Measurements from ENCODE around the gene GALNT10. TPM values are rescaled to one million over a fixed set of nuclear protein-coding genes. Genes with fewer than 3 reads are reported as not detected.

Gene GALNT10
- polyA plus RNA-seq, 1 of the 3 experiments (the other 2 are of a cell fraction) = 56.3 TPM

DNA sequence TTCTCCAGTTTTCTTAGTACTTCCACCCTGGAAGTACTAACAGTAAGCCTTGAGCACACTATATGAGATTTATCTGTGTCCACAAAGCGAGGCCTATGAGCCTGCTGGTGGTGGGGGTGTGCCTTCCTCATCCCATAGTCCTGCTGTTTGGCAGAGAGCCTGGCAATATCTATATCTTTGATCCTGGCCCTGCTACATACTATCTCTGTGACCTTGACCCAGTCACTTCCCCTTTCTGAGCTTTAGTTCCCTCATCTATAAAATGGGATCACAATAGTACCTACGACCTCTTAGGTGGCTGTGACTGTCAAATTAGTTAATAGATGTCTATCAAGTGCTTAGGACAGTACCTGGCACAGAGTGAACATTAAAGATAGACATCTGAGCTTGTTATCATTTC lies 140.7 kb downstream of the GALNT10 start:
- Histone ChIP-seq H3K9me3 (no peaks in the 10 kb centered on the region), H3K27me3 (ENCODE audit: insufficient read depth) (no peaks in the 10 kb centered on the region), H2AFZ (ENCODE audit: low read depth) (no peak overlapping the region), H3K27ac (ENCODE audit: low read depth in 2 of 2, low read length in 1 of 2) (no peak overlapping the region), H4K20me1 (ENCODE audit: insufficient read depth) (no peaks in the 10 kb centered on the region), H3K4me3 (ENCODE audit: low read depth in 2 of 2, low read length in 1 of 2) (no peak overlapping the region), H3K9ac (no peak overlapping the region), H3F3A (replicated peaks; ENCODE audit: insufficient read depth) (no peaks in the 10 kb centered on the region), H3K4me2 (no peak overlapping the region), H3K79me2 (ENCODE audit: insufficient read depth) (peaks cover 42% of the 10 kb centered on the region; the same call in 1 of the 2 replicates), H3K36me3 (replicated peaks in 1 of 2; ENCODE audit: control insufficient read depth in 1 of 2, insufficient read depth in 2 of 2, low read length in 1 of 2) (peaks cover 35 to 37% of the 10 kb centered on the region in 2 experiments), H3K9me2 (no peaks in the 10 kb centered on the region), H3K4me1 (ENCODE audit: control insufficient read depth in 1 of 2, insufficient read depth in 2 of 2, low read depth in 1 of 2, low read length in 1 of 2) (no peaks in the 10 kb centered on the region)
- WGBS (ENCODE audit: low lambda C conversion rate) = 100% methylated on average over 2 of the region's 2 CpGs
- POLR2A ChIA-PET = no interaction called here
- CTCF ChIA-PET = interaction anchor here (1.3 kb wide), 1 partner anchor 74 kb away, joined by 3 read pairs; no protein-coding TSS in a partner anchor
- TF ChIP-seq, protein P1, sequence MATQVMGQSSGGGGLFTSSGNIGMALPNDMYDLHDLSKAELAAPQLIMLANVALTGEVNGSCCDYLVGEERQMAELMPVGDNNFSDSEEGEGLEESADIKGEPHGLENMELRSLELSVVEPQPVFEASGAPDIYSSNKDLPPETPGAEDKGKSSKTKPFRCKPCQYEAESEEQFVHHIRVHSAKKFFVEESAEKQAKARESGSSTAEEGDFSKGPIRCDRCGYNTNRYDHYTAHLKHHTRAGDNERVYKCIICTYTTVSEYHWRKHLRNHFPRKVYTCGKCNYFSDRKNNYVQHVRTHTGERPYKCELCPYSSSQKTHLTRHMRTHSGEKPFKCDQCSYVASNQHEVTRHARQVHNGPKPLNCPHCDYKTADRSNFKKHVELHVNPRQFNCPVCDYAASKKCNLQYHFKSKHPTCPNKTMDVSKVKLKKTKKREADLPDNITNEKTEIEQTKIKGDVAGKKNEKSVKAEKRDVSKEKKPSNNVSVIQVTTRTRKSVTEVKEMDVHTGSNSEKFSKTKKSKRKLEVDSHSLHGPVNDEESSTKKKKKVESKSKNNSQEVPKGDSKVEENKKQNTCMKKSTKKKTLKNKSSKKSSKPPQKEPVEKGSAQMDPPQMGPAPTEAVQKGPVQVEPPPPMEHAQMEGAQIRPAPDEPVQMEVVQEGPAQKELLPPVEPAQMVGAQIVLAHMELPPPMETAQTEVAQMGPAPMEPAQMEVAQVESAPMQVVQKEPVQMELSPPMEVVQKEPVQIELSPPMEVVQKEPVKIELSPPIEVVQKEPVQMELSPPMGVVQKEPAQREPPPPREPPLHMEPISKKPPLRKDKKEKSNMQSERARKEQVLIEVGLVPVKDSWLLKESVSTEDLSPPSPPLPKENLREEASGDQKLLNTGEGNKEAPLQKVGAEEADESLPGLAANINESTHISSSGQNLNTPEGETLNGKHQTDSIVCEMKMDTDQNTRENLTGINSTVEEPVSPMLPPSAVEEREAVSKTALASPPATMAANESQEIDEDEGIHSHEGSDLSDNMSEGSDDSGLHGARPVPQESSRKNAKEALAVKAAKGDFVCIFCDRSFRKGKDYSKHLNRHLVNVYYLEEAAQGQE (IDR thresholded peaks at IDR 0.05; ENCODE audit: low read depth, low read length) = no peak
- TF ChIP-seq NRF1 (IDR thresholded peaks at IDR 0.05; ENCODE audit: low read depth, low read length) (no peak), TCF12 (IDR thresholded peaks at IDR 0.05) (no peak), FOXM1 (IDR thresholded peaks at IDR 0.05; ENCODE audit: low read depth) (no peak)
- DNase-seq = no peak

DNA sequence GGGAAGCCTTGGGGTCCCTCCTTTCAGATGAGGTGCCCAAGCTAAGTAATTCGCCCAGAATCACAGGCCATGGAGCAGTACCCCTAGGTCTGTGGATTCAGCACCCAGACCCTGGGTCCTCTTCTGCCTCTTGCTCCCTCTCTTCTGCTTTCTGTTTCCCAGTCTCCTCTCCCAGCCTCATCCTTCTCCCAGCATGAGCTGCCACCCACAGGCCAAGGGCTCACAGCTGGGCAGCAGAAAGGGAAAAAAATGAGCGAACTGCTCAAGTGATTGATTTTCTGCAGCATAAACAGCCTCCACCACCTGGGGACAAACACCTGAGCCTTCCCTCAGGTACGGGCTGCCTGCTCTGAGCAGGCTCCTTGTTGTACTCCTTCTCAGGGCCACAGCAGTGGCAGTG lies 141.4 kb downstream of the GALNT10 start:
- Histone ChIP-seq H3K9ac (no peak overlapping the region), H3K9me2 (no peaks in the 10 kb centered on the region), H3K79me2 (ENCODE audit: insufficient read depth) (peaks cover 40% of the 10 kb centered on the region; the same call in 1 of the 2 replicates), H3K4me3 (ENCODE audit: low read depth in 2 of 2, low read length in 1 of 2) (no peak overlapping the region), H3K27me3 (ENCODE audit: insufficient read depth) (no peaks in the 10 kb centered on the region), H3K27ac (ENCODE audit: low read depth in 2 of 2, low read length in 1 of 2) (no peak overlapping the region), H3K4me1 (ENCODE audit: control insufficient read depth in 1 of 2, insufficient read depth in 2 of 2, low read depth in 1 of 2, low read length in 1 of 2) (no peaks in the 10 kb centered on the region), H3F3A (replicated peaks; ENCODE audit: insufficient read depth) (no peaks in the 10 kb centered on the region), H3K4me2 (no peak overlapping the region), H2AFZ (ENCODE audit: low read depth) (no peak overlapping the region), H3K9me3 (no peaks in the 10 kb centered on the region), H4K20me1 (ENCODE audit: insufficient read depth) (no peaks in the 10 kb centered on the region), H3K36me3 (replicated peaks in 1 of 2; ENCODE audit: control insufficient read depth in 1 of 2, insufficient read depth in 2 of 2, low read length in 1 of 2) (peaks cover 36 to 42% of the 10 kb centered on the region in 2 experiments)
- DNase-seq = no peak
- no peak for TF ChIP-seq RAD21 (IDR thresholded peaks at IDR 0.05; ENCODE audit: low read length)
- ChIA-PET POLR2A (no interaction called here), CTCF (interaction anchor here (0.6 to 1.3 kb wide), 2 partner anchors 62 to 73 kb away, joined by 3 read pairs; no protein-coding TSS in a partner anchor)
- WGBS (ENCODE audit: low lambda C conversion rate) = 77% methylated on average over 3 of the region's 3 CpGs

DNA sequence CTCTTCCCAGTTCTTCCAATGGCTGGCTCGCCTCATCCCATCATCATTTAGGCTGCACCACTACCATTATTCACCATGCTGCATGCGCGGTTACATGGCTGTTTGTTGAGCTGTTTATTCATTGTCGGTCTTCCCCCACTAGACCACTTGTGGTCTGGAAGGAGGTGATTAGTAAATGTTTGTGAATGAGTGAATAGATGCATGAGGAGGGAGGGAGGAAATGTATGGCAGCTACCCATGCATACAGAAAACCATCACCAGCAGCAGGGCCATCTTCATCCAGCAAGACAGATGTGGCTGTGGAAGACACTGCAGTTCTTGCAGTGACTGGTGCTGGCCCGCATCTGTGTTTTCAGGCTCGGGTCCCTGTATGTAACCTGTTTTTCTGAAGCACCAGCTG lies 141.9 kb downstream of the GALNT10 start:
- POLR2A ChIA-PET = no interaction called here
- TF ChIP-seq RCOR1 (IDR thresholded peaks at IDR 0.05; ENCODE audit: low read length) (no peak), SMC3 (IDR thresholded peaks at IDR 0.05; ENCODE audit: low read depth, low read length) (no peak), ELF1 (IDR thresholded peaks at IDR 0.05) (no peak), SIN3A (IDR thresholded peaks at IDR 0.05; ENCODE audit: borderline replicate concordance, low read depth, low read length) (no peak), TEAD4 (IDR thresholded peaks at IDR 0.05; ENCODE audit: borderline replicate concordance, insufficient read depth) (no peak), EP300 (IDR thresholded peaks at IDR 0.05; ENCODE audit: borderline replicate concordance in 1 of 2, low read depth in 1 of 2, low read length in 1 of 2) (no peak), GATA2 (CRISPR knock-in tag; IDR thresholded peaks at IDR 0.05) (no peak), TCF12 (IDR thresholded peaks at IDR 0.05) (no peak)
- TF ChIP-seq, protein P1 (IDR thresholded peaks at IDR 0.05; ENCODE audit: low read depth, low read length) = no peak
- TF ChIP-seq, protein P2, sequence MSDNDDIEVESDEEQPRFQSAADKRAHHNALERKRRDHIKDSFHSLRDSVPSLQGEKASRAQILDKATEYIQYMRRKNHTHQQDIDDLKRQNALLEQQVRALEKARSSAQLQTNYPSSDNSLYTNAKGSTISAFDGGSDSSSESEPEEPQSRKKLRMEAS (IDR thresholded peaks at IDR 0.05; ENCODE audit: low read depth) = no peak
- peaks cover 42 to 44% of the 10 kb centered on the region in 2 experiments for H3K36me3 ChIP-seq (replicated peaks in 1 of 2; ENCODE audit: control insufficient read depth in 1 of 2, insufficient read depth in 2 of 2, low read length in 1 of 2)
- no peaks in the 10 kb centered on the region for H3K9me2 ChIP-seq
- no peak for DNase-seq
- peaks cover 40% of the 10 kb centered on the region; the same call in 1 of the 2 replicates for H3K79me2 ChIP-seq (ENCODE audit: insufficient read depth)
- no peaks in the 10 kb centered on the region for H4K20me1 ChIP-seq (ENCODE audit: insufficient read depth)
- WGBS (ENCODE audit: low lambda C conversion rate) = 93% methylated on average over 6 of the region's 6 CpGs
- no peaks in the 10 kb centered on the region for H3F3A ChIP-seq (replicated peaks; ENCODE audit: insufficient read depth)
- H3K27ac ChIP-seq (ENCODE audit: low read depth in 2 of 2, low read length in 1 of 2) = no peak overlapping the region
- CTCF ChIA-PET = interaction anchor here (0.6 kb wide), 1 partner anchor 63 kb away, joined by 3 read pairs; no protein-coding TSS in a partner anchor
- no peaks in the 10 kb centered on the region for H3K4me1 ChIP-seq (ENCODE audit: control insufficient read depth in 1 of 2, insufficient read depth in 2 of 2, low read depth in 1 of 2, low read length in 1 of 2)
- H3K27me3 ChIP-seq (ENCODE audit: insufficient read depth) = no peaks in the 10 kb centered on the region
- no peak overlapping the region for H3K4me2 ChIP-seq
- H3K4me3 ChIP-seq (ENCODE audit: low read depth in 2 of 2, low read length in 1 of 2) = no peak overlapping the region
- H3K9ac ChIP-seq = no peak overlapping the region
- H3K9me3 ChIP-seq = no peaks in the 10 kb centered on the region
- no peak overlapping the region for H2AFZ ChIP-seq (ENCODE audit: low read depth)
